OCI-LY1 (cell line): Measurements from ENCODE around the gene PDPN.

Experiments used
- H2AFZ ChIP-seq: fragments of 200-600 bp; sonication (generic), shearing (Covaris generic); 2 replicates; pipeline ENCODE4 v1.6.0; 2014; ENCODE audit warnings: antibody characterized with exemption, mild to moderate bottlenecking, low read length
- H3F3A ChIP-seq: fragments of 200-600 bp; sonication (generic), shearing (Covaris generic); 2 replicates; pipeline ENCODE4 v1.6.0; 2014; ENCODE audit warnings: mild to moderate bottlenecking, antibody characterized with exemption, low read length, moderate library complexity; ENCODE audit not compliant: insufficient read depth
- H3K27ac ChIP-seq: fragments of 200-600 bp; sonication (generic); 2 replicates; pipeline ENCODE4 v1.5.1; 2014; ENCODE audit warnings: low read length, mixed run types, mild to moderate bottlenecking, low read depth; ENCODE audit not compliant: poor library complexity, severe bottlenecking
- H3K27me3 ChIP-seq: fragments of 200-600 bp; sonication (generic); 2 replicates; pipeline ENCODE4 v1.6.0; 2014; ENCODE audit warnings: antibody characterized with exemption, mild to moderate bottlenecking, low read length, moderate library complexity; ENCODE audit not compliant: insufficient read depth
- H3K36me3 ChIP-seq: fragments of 200-600 bp; sonication (generic); 2 replicates; pipeline ENCODE4 v1.6.1; 2014; ENCODE audit warnings: mild to moderate bottlenecking, antibody characterized with exemption, low read length, moderate library complexity, mixed read lengths; ENCODE audit not compliant: insufficient read depth
- H3K4me1 ChIP-seq: fragments of 200-600 bp; sonication (generic); 2 replicates; pipeline ENCODE4 v1.5.1; 2014; ENCODE audit warnings: mild to moderate bottlenecking, low read length, moderate library complexity; ENCODE audit not compliant: insufficient read depth, severe bottlenecking
- H3K4me2 ChIP-seq: fragments of 200-600 bp; sonication (generic), shearing (Covaris generic); 2 replicates; pipeline ENCODE4 v1.6.1; 2014; ENCODE audit warnings: low read length
- H3K4me3 ChIP-seq: fragments of 200-600 bp; sonication (generic); 2 replicates; pipeline ENCODE4 v1.5.1; 2014; ENCODE audit warnings: low read length, low read depth, mild to moderate bottlenecking, mixed read lengths; ENCODE audit not compliant: poor library complexity, severe bottlenecking
- H3K79me2 ChIP-seq: fragments of 200-600 bp; shearing (Covaris generic); 2 replicates; pipeline ENCODE4 v1.6.1; 2016; ENCODE audit warnings: mixed run types, low read length, mixed read lengths; ENCODE audit not compliant: insufficient read depth
- H3K9ac ChIP-seq: fragments of 200-600 bp; sonication (generic), shearing (Covaris generic); 2 replicates; pipeline ENCODE4 v1.6.1; 2014; ENCODE audit warnings: mild to moderate bottlenecking, low read length, mixed read lengths
- H3K9me2 ChIP-seq: fragments of 200-600 bp; sonication (generic), shearing (Covaris generic); 2 replicates; pipeline ENCODE4 v1.6.1; 2014; ENCODE audit warnings: low read depth, mild to moderate bottlenecking, low read length, mixed read lengths
- H3K9me3 ChIP-seq: fragments of 200-600 bp; shearing (Covaris generic); 2 replicates; pipeline ENCODE4 v1.6.1; 2014; ENCODE audit warnings: low read length, mixed read lengths
- H4K20me1 ChIP-seq: fragments of 200-600 bp; sonication (generic), shearing (Covaris generic); 2 replicates; pipeline ENCODE4 v1.6.0; 2016; ENCODE audit warnings: mild to moderate bottlenecking, low read length; ENCODE audit not compliant: insufficient read depth
- EZH2 ChIP-seq: fragments of 200-600 bp; sonication (generic), shearing (Covaris generic); IDR thresholded peaks from 2 replicates; pipeline ENCODE4 v1.8.0; 2017; ENCODE audit warnings: borderline replicate concordance, mixed run types, mild to moderate bottlenecking, antibody characterized with exemption, low read length, moderate library complexity, mixed read lengths
- TF ChIP-seq, protein P1 (sequence below): fragments of 200-600 bp; sonication (generic), shearing (Covaris generic); IDR thresholded peaks from 2 replicates; pipeline ENCODE4 v1.5.1; 2017; ENCODE audit warnings: mild to moderate bottlenecking, antibody characterized with exemption, low read length, moderate library complexity, mixed read lengths

PDPN gene

DNA sequence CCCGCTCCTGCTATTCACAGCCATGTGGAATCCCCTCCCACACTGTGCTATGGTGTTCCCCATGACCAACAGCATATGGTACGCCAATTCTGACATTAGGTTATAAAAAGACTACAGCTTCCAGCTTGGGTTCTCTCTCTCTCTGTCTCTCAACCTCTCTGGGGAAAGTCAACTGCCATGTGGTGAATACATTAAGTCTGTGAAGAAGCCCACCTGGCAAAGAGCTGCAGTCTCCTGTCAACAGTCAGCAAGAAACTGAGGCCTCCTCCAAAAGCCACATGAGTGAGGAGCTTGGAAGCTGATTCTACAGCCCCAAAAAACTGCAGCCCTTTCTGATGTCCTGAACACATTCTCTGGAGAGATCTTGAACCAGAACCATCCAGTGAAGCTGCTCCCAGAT lies 44.8 kb upstream of the PDPN start:
- no peaks in the 10 kb centered on the region for H3F3A ChIP-seq
- no peaks in the 10 kb centered on the region for H3K4me1 ChIP-seq

DNA sequence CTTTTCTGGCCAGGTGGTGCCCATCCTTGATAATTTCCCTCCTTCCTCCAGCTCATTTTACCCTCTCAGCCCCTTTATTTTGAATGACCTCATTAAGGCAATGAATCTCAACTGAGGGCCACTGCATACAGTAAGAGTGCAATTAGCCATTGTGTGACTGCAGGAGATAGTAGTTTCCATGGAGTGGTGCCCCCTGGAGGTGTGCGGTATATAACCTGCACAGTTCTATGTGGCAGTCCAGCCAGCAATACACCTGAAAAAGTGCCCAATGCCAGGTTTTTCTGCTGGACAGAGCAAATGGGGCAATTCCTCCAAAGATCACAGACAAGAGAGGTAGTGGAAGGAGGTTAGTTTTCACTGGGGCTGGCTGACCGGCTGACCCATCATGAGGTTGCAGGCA lies 43.9 kb upstream of the PDPN start:
- no peaks in the 10 kb centered on the region for H3K9me2 ChIP-seq
- no peaks in the 10 kb centered on the region for H3F3A ChIP-seq
- no peak overlapping the region for H3K4me3 ChIP-seq
- H3K9ac ChIP-seq, result no peak overlapping the region
- H3K27me3 ChIP-seq, result no peaks in the 10 kb centered on the region
- no peaks in the 10 kb centered on the region for H3K4me1 ChIP-seq
- no peak overlapping the region for H3K27ac ChIP-seq
- no peaks in the 10 kb centered on the region for H3K79me2 ChIP-seq
- H3K9me3 ChIP-seq, result no peaks in the 10 kb centered on the region
- H3K4me2 ChIP-seq, result no peak overlapping the region
- H2AFZ ChIP-seq, result no peak overlapping the region
- no peaks in the 10 kb centered on the region for H4K20me1 ChIP-seq
- H3K36me3 ChIP-seq, result no peaks in the 10 kb centered on the region
- TF ChIP-seq EZH2, result no peak
- TF ChIP-seq, protein P1, sequence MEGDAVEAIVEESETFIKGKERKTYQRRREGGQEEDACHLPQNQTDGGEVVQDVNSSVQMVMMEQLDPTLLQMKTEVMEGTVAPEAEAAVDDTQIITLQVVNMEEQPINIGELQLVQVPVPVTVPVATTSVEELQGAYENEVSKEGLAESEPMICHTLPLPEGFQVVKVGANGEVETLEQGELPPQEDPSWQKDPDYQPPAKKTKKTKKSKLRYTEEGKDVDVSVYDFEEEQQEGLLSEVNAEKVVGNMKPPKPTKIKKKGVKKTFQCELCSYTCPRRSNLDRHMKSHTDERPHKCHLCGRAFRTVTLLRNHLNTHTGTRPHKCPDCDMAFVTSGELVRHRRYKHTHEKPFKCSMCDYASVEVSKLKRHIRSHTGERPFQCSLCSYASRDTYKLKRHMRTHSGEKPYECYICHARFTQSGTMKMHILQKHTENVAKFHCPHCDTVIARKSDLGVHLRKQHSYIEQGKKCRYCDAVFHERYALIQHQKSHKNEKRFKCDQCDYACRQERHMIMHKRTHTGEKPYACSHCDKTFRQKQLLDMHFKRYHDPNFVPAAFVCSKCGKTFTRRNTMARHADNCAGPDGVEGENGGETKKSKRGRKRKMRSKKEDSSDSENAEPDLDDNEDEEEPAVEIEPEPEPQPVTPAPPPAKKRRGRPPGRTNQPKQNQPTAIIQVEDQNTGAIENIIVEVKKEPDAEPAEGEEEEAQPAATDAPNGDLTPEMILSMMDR, result peak; percentile 12

More for the DNA sequence above, 44.8 kb upstream of the PDPN start:
- no peaks in the 10 kb centered on the region for H4K20me1 ChIP-seq
- no peaks in the 10 kb centered on the region for H3K27me3 ChIP-seq
- H3K9me2 ChIP-seq, result no peaks in the 10 kb centered on the region
- no peaks in the 10 kb centered on the region for H3K36me3 ChIP-seq
- no peak for TF ChIP-seq EZH2
- TF ChIP-seq, protein P1, result no peak
- no peak overlapping the region for H3K9ac ChIP-seq
- no peaks in the 10 kb centered on the region for H3K9me3 ChIP-seq
- no peak overlapping the region for H3K27ac ChIP-seq
- H3K79me2 ChIP-seq, result no peaks in the 10 kb centered on the region
- H2AFZ ChIP-seq, result no peak overlapping the region
- no peak overlapping the region for H3K4me3 ChIP-seq
- H3K4me2 ChIP-seq, result no peak overlapping the region

DNA sequence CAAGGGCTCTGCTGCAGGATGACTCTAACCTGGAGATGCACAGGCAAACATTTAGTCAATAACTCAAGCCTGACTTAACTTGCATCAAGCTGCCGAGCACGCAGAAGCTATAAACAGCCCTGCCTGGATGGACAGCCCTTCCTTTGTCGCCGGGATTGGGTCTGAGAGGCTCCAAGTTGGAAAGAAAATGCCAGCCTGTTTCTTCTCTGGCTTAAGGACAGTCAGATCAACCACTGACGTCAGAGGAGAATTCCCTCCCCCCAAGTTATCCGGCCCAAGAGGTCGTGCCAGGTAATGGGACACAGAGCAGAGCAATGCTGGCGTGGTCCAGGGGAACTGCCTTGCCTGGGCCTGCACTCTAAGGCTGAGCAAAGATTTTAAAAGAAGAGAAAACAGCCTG lies 42.8 kb upstream of the PDPN start:
- no peaks in the 10 kb centered on the region for H3K79me2 ChIP-seq
- H3K9ac ChIP-seq, result no peak overlapping the region
- no peaks in the 10 kb centered on the region for H3K9me3 ChIP-seq
- no peaks in the 10 kb centered on the region for H3K36me3 ChIP-seq
- no peaks in the 10 kb centered on the region for H3K9me2 ChIP-seq
- no peaks in the 10 kb centered on the region for H3F3A ChIP-seq
- TF ChIP-seq, protein P1, result no peak
- TF ChIP-seq EZH2, result no peak
- peaks cover under 1% of the 10 kb centered on the region; the same call in 1 of the 2 replicates for H3K27me3 ChIP-seq
- H3K4me2 ChIP-seq, result no peak overlapping the region
- no peak overlapping the region for H2AFZ ChIP-seq
- no peaks in the 10 kb centered on the region for H3K4me1 ChIP-seq
- H3K27ac ChIP-seq, result no peak overlapping the region
- H4K20me1 ChIP-seq, result no peaks in the 10 kb centered on the region
- no peak overlapping the region for H3K4me3 ChIP-seq
